PC-3 (cell line): ENCODE data around the gene SNX9. TPM values are rescaled to one million over a fixed set of nuclear protein-coding genes. Genes with fewer than 3 reads are reported as not detected.
A peak's percentile ranks its signal among the peaks of the same experiment; 100 is the strongest.

Source experiments
- ATAC-seq: fragments of 200-7000 bp; cut with Tn5 transposase; 2 replicates; pipeline ENCODE4 v1.9.1; 2020; ENCODE audit warnings: mild to moderate bottlenecking, moderate library complexity
- BruUV-seq: library from RNA; stranded (reverse); fragments of 400-500 nt; replicated peaks from 2 replicates; lab custom pipeline; 2021; lab: Mats Ljungman, UMichigan
- CTCF ChIA-PET: fragments of 300-600 bp; sonication (Branson Sonifier 250); formaldehyde crosslinking; loops from one replicate; lab custom pipeline; 2022; ENCODE audit warnings: antibody characterized with exemption; lab: Charles Lee
- POLR2A ChIA-PET: fragments of 300-600 bp; sonication (Branson Sonifier 250); formaldehyde crosslinking; loops from one replicate; lab custom pipeline; 2022; ENCODE audit warnings: antibody characterized with exemption; ENCODE audit not compliant: unreplicated experiment; lab: Charles Lee
- DNase-seq: peaks from one replicate; pipeline ENCODE4 v3.0.0-alpha.2; 2015
- H2AFZ ChIP-seq: fragments of 300-600 bp; sonication (generic); 2 replicates; pipeline ENCODE4 v1.6.0; 2016; ENCODE audit warnings: antibody characterized with exemption, low read length
- H3F3A ChIP-seq: fragments of 300-600 bp; sonication (generic); one replicate; pipeline ENCODE4 v1.6.0; 2017; ENCODE audit warnings: antibody characterized with exemption, low read length, control low read depth, mild to moderate bottlenecking; ENCODE audit not compliant: unreplicated experiment
- H3K27ac ChIP-seq: fragments of 300-600 bp; sonication (generic); 2 replicates; pipeline ENCODE4 v1.5.1; 2016; ENCODE audit warnings: mild to moderate bottlenecking, low read length
- H3K27me3 ChIP-seq: fragments of 300-600 bp; sonication (generic); 2 replicates; pipeline ENCODE4 v1.6.1; 2016; ENCODE audit warnings: low read length, mixed read lengths
- H3K36me3 ChIP-seq: fragments of 300-600 bp; sonication (generic); 2 replicates; pipeline ENCODE4 v1.6.1; 2016; ENCODE audit warnings: low read depth, mixed run types, low read length, mixed read lengths
- H3K4me1 ChIP-seq: fragments of 300-600 bp; sonication (generic); 2 replicates; pipeline ENCODE4 v1.5.1; 2016; ENCODE audit warnings: low read length; ENCODE audit not compliant: insufficient read depth
- H3K4me2 ChIP-seq: fragments of 300-600 bp; sonication (generic); 2 replicates; pipeline ENCODE4 v1.6.0; 2016; ENCODE audit warnings: low read length
- H3K4me3 ChIP-seq: fragments of 300-600 bp; sonication (generic); 2 replicates; pipeline ENCODE4 v1.5.1; 2016; ENCODE audit warnings: mild to moderate bottlenecking, low read length, mixed read lengths
- H3K79me2 ChIP-seq: fragments of 300-600 bp; sonication (generic); 2 replicates; pipeline ENCODE4 v1.6.1; 2017; ENCODE audit warnings: low read length, mixed read lengths
- H3K9ac ChIP-seq: fragments of 300-600 bp; sonication (generic); 2 replicates; pipeline ENCODE4 v1.6.0; 2016; ENCODE audit warnings: mild to moderate bottlenecking, low read length
- H3K9me2 ChIP-seq: fragments of 300-600 bp; sonication (generic); replicated peaks from 2 replicates; pipeline ENCODE4 v1.6.1; 2016; ENCODE audit warnings: mixed run types, low read length, mixed read lengths
- H3K9me3 ChIP-seq: fragments of 300-600 bp; sonication (generic); 2 replicates; pipeline ENCODE4 v1.6.1; 2016; ENCODE audit warnings: low read length, mixed read lengths
- H4K20me1 ChIP-seq: fragments of 300-600 bp; sonication (generic); 2 replicates; pipeline ENCODE4 v1.6.1; 2016; ENCODE audit warnings: low read length, mixed read lengths
- EZH2 ChIP-seq: fragments of 300-600 bp; sonication (generic); IDR thresholded peaks from one replicate; pipeline ENCODE4 v1.6.1; 2017; ENCODE audit warnings: antibody characterized with exemption, mild to moderate bottlenecking, low read length; ENCODE audit not compliant: unreplicated experiment
- EZH2phosphoT487 ChIP-seq: fragments of 300-600 bp; sonication (generic); IDR thresholded peaks from 2 replicates; pipeline ENCODE4 v1.6.1; 2018; ENCODE audit warnings: mild to moderate bottlenecking, antibody characterized with exemption, low read length, borderline replicate concordance
- intact Hi-C: fragments of 100-400 bp; cut with micrococcal nuclease; formaldehyde crosslinking; loops from 2 replicates; pipeline ENCODE4 v1.9.0; 2023
- total RNA-seq: library from RNA; depleted of rRNA; stranded (reverse); fragments of >200 nt; gene quantifications from 2 replicates; pipeline ENCODE4 v1.2.3, GENCODE V29; 2014
- TF ChIP-seq, protein P1 (sequence below): fragments of 300-600 bp; sonication (generic); conservative IDR thresholded peaks from 2 replicates; pipeline ENCODE4 v1.5.1; 2017; ENCODE audit warnings: antibody characterized with exemption, low read depth, mild to moderate bottlenecking, low read length

The SNX9 gene
- total RNA-seq, 1 experiment from 2014 or later, result 18.0 TPM

DNA sequence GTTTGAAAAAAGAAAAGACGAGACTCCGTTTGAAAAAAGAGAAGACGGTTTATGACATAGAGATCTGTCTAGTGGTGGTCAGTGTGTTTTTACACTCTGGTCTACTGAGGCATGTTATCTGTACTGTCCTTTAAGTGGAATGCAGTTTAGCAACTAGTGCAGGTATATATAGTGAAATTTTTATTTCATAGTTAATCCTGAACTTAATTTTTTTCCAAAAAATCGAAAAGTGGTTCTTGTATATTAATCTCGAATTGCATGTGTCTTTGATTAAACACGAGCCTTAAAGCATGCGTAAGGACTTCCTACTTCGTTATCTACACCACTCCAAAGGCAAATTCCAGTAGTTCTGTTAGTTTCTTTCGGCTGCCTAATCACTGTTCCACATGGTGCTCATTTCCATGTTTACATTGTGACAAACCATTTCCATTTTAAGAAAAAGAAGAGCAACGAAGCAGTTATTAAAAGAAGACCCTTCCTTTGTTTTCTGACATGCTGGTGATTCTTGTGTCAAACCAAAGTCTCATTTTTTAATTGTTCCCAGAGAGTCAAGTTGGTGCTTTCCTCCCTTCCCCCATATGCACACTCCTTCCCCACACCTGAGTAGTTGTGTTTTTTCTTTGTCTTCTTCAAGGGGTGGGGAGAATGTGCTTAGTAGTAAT is 2.3 kb downstream of the SNX9 start:
- H3K4me1 ChIP-seq, result peaks cover 6% of the 10 kb centered on the region
- no peaks in the 10 kb centered on the region for H3K27me3 ChIP-seq
- 0 out of 2 replicates have a peak overlapping the region, but pooled peaks have one; percentile 39 for H2AFZ ChIP-seq
- H4K20me1 ChIP-seq, result peaks cover 16% of the 10 kb centered on the region
- peaks cover 3% of the 10 kb centered on the region; the same call in 1 of the 2 replicates for H3K36me3 ChIP-seq
- peak overlapping the region; percentile 83 for H3K9ac ChIP-seq
- H3K4me3 ChIP-seq, result peak overlapping the region; percentile 83
- intact Hi-C loops, result loop anchor here (2.0 kb wide), 1 partner anchor 65 kb away; no protein-coding TSS in a partner anchor
- CTCF ChIA-PET, result no interaction called here
- POLR2A ChIA-PET, result no interaction called here
- ATAC-seq (peak; percentile 49), DNase-seq (peak; percentile 58)
- peak overlapping the region; percentile 96 for H3K4me2 ChIP-seq
- no TSS peak for BruUV-seq
- no peaks in the 10 kb centered on the region for H3K9me2 ChIP-seq
- H3K79me2 ChIP-seq, result peaks cover 61% of the 10 kb centered on the region
- TF ChIP-seq EZH2, result no peak
- TF ChIP-seq EZH2phosphoT487, result no peak
- TF ChIP-seq, protein P1, sequence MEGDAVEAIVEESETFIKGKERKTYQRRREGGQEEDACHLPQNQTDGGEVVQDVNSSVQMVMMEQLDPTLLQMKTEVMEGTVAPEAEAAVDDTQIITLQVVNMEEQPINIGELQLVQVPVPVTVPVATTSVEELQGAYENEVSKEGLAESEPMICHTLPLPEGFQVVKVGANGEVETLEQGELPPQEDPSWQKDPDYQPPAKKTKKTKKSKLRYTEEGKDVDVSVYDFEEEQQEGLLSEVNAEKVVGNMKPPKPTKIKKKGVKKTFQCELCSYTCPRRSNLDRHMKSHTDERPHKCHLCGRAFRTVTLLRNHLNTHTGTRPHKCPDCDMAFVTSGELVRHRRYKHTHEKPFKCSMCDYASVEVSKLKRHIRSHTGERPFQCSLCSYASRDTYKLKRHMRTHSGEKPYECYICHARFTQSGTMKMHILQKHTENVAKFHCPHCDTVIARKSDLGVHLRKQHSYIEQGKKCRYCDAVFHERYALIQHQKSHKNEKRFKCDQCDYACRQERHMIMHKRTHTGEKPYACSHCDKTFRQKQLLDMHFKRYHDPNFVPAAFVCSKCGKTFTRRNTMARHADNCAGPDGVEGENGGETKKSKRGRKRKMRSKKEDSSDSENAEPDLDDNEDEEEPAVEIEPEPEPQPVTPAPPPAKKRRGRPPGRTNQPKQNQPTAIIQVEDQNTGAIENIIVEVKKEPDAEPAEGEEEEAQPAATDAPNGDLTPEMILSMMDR, result no peak
- H3K27ac ChIP-seq, result peak overlapping the region; percentile 60
- no peaks in the 10 kb centered on the region for H3K9me3 ChIP-seq
- peaks cover 6% of the 10 kb centered on the region for H3F3A ChIP-seq

DNA sequence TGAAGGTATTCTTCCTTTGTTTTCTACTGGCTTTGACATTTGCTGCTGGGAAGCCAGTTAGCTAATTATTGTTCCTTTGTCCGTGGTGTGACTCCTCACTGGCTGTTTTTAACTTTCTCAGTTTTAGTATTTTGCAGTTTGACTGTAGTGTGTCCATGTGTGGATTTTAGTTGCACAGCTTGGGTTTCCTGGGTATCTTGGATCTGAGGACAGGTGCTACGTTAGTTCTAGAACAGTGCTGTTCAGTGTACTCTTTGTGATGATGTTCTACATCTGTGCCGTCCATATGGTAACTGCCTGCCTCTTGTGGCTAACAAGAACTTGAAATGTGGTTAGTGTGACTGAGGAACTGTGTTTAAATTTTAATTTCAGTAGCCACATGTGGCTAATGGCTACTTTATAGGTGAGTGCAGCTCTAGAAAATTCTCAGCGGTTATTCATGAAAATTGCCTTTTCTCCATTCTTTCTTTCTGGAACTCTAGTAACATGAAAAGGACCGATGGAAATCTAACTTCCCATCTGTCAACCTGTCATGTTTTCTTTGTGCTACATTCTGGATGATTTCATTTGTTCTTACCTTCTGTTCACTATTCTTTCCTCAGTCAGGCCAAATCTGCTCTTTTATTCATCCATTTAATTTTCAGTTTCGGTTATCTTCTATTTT is 7.4 kb downstream of the SNX9 start:
- BruUV-seq, result no TSS peak
- no peak overlapping the region for H3K4me3 ChIP-seq
- H3F3A ChIP-seq, result no peaks in the 10 kb centered on the region
- peaks cover 7% of the 10 kb centered on the region; the same call in 1 of the 2 replicates for H3K36me3 ChIP-seq
- intact Hi-C loops, result loop anchor here (5.0 kb wide), 1 partner anchor 37 kb away; no protein-coding TSS in a partner anchor
- TF ChIP-seq, protein P1, result no peak
- TF ChIP-seq EZH2phosphoT487, result no peak
- H3K9ac ChIP-seq, result no peak overlapping the region
- no peaks in the 10 kb centered on the region for H3K9me2 ChIP-seq
- ATAC-seq, result no peak
- H3K9me3 ChIP-seq, result no peaks in the 10 kb centered on the region
- DNase-seq, result no peak
- H3K27ac ChIP-seq, result no peak overlapping the region
- peaks cover 29% of the 10 kb centered on the region for H3K4me1 ChIP-seq
- CTCF ChIA-PET, result no interaction called here
- H3K79me2 ChIP-seq, result peaks cover 89% of the 10 kb centered on the region
- H4K20me1 ChIP-seq, result peaks cover 10% of the 10 kb centered on the region
- POLR2A ChIA-PET, result interaction anchor here (0.7 kb wide), 1 partner anchor 450 kb away, joined by 5 read pairs; no protein-coding TSS in a partner anchor
- no peak overlapping the region for H3K4me2 ChIP-seq
- no peak overlapping the region for H2AFZ ChIP-seq
- H3K27me3 ChIP-seq, result no peaks in the 10 kb centered on the region

DNA sequence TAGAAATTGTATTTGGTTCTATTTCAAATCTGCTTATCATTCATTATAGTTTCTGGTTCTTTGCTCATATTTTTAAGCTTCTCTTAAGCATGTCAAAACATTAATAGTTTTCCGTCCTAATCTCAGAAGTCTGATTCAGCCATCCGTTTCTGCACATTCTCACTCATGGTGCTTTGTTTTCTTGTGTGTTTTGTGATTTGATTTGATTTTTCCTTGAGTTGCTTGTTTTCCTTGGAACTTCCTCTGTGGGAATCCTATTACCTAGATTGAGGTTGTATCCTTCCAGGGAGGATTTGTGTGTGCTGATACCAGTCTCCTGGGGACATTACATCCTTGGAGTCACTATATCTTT is 7.9 kb downstream of the SNX9 start:
- BruUV-seq, result no TSS peak
- peaks cover 24% of the 10 kb centered on the region for H3K4me1 ChIP-seq
- H3K4me2 ChIP-seq, result no peak overlapping the region
- H2AFZ ChIP-seq, result no peak overlapping the region
- ATAC-seq (no peak), DNase-seq (no peak)
- intact Hi-C loops, result loop anchor here (5.0 kb wide), 1 partner anchor 36 kb away; no protein-coding TSS in a partner anchor
- ChIA-PET CTCF (no interaction called here), POLR2A (no interaction called here)
- peaks cover 89% of the 10 kb centered on the region for H3K79me2 ChIP-seq
- no peak for TF ChIP-seq EZH2phosphoT487
- TF ChIP-seq, protein P1, result no peak
- no peak for TF ChIP-seq EZH2
- H3K27me3 ChIP-seq, result no peaks in the 10 kb centered on the region
- H3K27ac ChIP-seq, result no peak overlapping the region
- no peak overlapping the region for H3K4me3 ChIP-seq
- no peak overlapping the region for H3K9ac ChIP-seq
- H4K20me1 ChIP-seq, result peaks cover 6% of the 10 kb centered on the region
- no peaks in the 10 kb centered on the region for H3F3A ChIP-seq
- no peaks in the 10 kb centered on the region for H3K9me3 ChIP-seq
- no peaks in the 10 kb centered on the region for H3K9me2 ChIP-seq
- H3K36me3 ChIP-seq, result peaks cover 7% of the 10 kb centered on the region; the same call in 1 of the 2 replicates
